Gastrocnemius medialis (tissue), 4 donors: Measurements from ENCODE around the gene NTM. TPM values are rescaled to one million over a fixed set of nuclear protein-coding genes. Genes with fewer than 3 reads are reported as not detected.

ENCODE experiments used
- ATAC-seq, 2 donors: fragments of 150-250 bp; one replicate each; pipeline ENCODE4 v1.9.1; 2016
- DNase-seq, 2 donors: peaks; one replicate each; pipeline ENCODE4 v3.0.0-alpha.2; 2019
- H3K27ac ChIP-seq, 4 donors: fragments of 200-600 bp; sonication (generic); 1 replicate in 1 of 4; 2 replicates in 3 of 4; pipeline ENCODE4 v1.5.1; 2016 to 2018; ENCODE audit warnings: mild to moderate bottlenecking in 2 of 4, moderate library complexity in 1 of 4
- H3K27me3 ChIP-seq, 3 donors: fragments of 200-600 bp; sonication (generic) in 2 of 3; 1 replicate in 1 of 3; 2 replicates in 2 of 3; pipeline versions ENCODE4 v1.5.1 to v1.6.0; 2016 to 2019; ENCODE audit warnings: mild to moderate bottlenecking in 1 of 3, moderate library complexity in 1 of 3
- H3K36me3 ChIP-seq, 2 donors: fragments of 200-600 bp; sonication (generic) in 1 of 2; one replicate each; pipeline ENCODE4 v1.5.1; 2017 to 2018
- H3K4me1 ChIP-seq, 2 donors: fragments of 200-600 bp; sonication (generic) in 1 of 2; one replicate each; pipeline ENCODE4 v1.5.1; 2016 to 2017; ENCODE audit warnings: mild to moderate bottlenecking in 2 of 2
- H3K4me3 ChIP-seq, 4 donors: fragments of 200-600 bp; sonication (generic) in 3 of 4; 1 replicate in 1 of 4; 2 replicates in 3 of 4; pipeline ENCODE4 v1.5.1; 2016 to 2019; ENCODE audit warnings: mild to moderate bottlenecking in 2 of 4
- H3K9me3 ChIP-seq, 3 donors: fragments of 200-600 bp; sonication (generic) in 2 of 3; 1 replicate in 1 of 3; 2 replicates in 2 of 3; pipeline ENCODE4 v1.5.1; 2016 to 2019
- CTCF ChIP-seq, 5 experiments: fragments of 450-650 bp in 3 of 5; fragments of 200-600 bp in 2 of 5; sonication (generic) in 2 of 5; IDR thresholded peaks in 4 of 5; conservative IDR thresholded peaks in 1 of 5; 1 replicate in 4 of 5; 2 replicates in 1 of 5; pipeline ENCODE4 v1.5.1; 2016 to 2019; ENCODE audit warnings: antibody characterized with exemption in 5 of 5, mild to moderate bottlenecking in 3 of 5, moderate library complexity in 3 of 5
- POLR2A ChIP-seq, 2 donors: fragments of 450-650 bp; IDR thresholded peaks; one replicate each; pipeline ENCODE4 v1.6.1; 2017; ENCODE audit warnings: antibody characterized with exemption in 2 of 2, mild to moderate bottlenecking in 2 of 2, moderate library complexity in 2 of 2
- in situ Hi-C, 4 donors: fragments of 200-750 bp; cut with MboI; loops; one replicate each; pipeline versions ENCODE4 v1.15.0 to v1.8.0; 2017; ENCODE audit warnings: low sequenced_read_pairs in 4 of 4
- intact Hi-C: fragments of 100-400 bp; cut with DNase I; formaldehyde crosslinking; loops from one replicate; pipeline ENCODE4 v1.15.1; 2023; ENCODE audit warnings: low total_unique reads
- total RNA-seq, 4 donors: library from RNA; depleted of rRNA; stranded (reverse); fragments of >200 nt; gene quantifications; one replicate each; pipeline versions ENCODE4 v1.1.0 to v1.2.3, GENCODE V29; 2016

NTM gene
- total RNA-seq, 4 donors from 2014 or later, result 0.69 TPM; not detected in 3

- H3K27ac ChIP-seq, result no peak overlapping the region
- in situ Hi-C loops, result no loop called here
These were observed 551.8 kb downstream of the NTM start for GRCh38 chr11:131922220-131922619.

GRCh38 chr11:131923309-131923708, 552.9 kb downstream of the NTM start:
- in situ Hi-C loops, result no loop called here
- no peak for ATAC-seq

More at GRCh38 chr11:131922220-131922619, 551.8 kb downstream of the NTM start:
- no peaks in the 10 kb centered on the region for H3K36me3 ChIP-seq
- no peak for ATAC-seq
- no peaks in the 10 kb centered on the region for H3K9me3 ChIP-seq
- no peak for DNase-seq
- no peaks in the 10 kb centered on the region for H3K4me1 ChIP-seq
- no peak overlapping the region for H3K4me3 ChIP-seq
- no peaks in the 10 kb centered on the region for H3K27me3 ChIP-seq
- no peak for TF ChIP-seq POLR2A (IDR thresholded peaks at IDR 0.05)
- TF ChIP-seq CTCF (IDR thresholded peaks at IDR 0.05 in 4 of 5, conservative IDR thresholded peaks at IDR 0.05 in 1 of 5), result no peak
- intact Hi-C loops, result no loop called here

DNA sequence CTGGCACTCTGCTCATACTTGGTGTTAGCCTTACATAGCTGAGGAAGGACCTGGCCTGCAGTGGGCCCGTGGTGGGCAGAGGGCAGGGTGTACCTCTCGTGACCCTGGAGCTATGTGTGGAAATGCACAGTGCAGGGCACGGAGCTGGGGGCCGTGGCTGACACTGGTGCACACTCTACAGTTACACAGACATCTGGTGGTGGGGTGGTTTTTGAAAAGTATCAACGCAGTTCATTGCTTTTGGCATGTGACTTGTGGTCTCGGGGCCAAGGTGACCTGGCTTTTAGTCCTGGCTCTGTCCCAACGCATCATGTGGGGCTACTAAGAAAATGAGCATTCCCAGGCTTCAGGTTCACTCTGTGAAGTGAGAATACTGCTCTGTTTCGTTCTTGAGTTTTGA, 553.6 kb downstream of the NTM start:
- Histone ChIP-seq H3K36me3 (no peaks in the 10 kb centered on the region), H3K4me3 (no peak overlapping the region), H3K9me3 (no peaks in the 10 kb centered on the region), H3K4me1 (no peaks in the 10 kb centered on the region), H3K27me3 (no peaks in the 10 kb centered on the region), H3K27ac (no peak overlapping the region)
- no peak for TF ChIP-seq POLR2A (IDR thresholded peaks at IDR 0.05)
- no peak for ATAC-seq
- intact Hi-C loops, result no loop called here
- no peak for DNase-seq
- in situ Hi-C loops, result no loop called here

More at GRCh38 chr11:131923309-131923708, 552.9 kb downstream of the NTM start:
- TF ChIP-seq CTCF (IDR thresholded peaks at IDR 0.05 in 4 of 5, conservative IDR thresholded peaks at IDR 0.05 in 1 of 5) (no peak), POLR2A (IDR thresholded peaks at IDR 0.05) (no peak)
- Histone ChIP-seq H3K9me3 (no peaks in the 10 kb centered on the region), H3K4me3 (no peak overlapping the region), H3K27ac (no peak overlapping the region), H3K4me1 (no peaks in the 10 kb centered on the region), H3K27me3 (no peaks in the 10 kb centered on the region), H3K36me3 (no peaks in the 10 kb centered on the region)
- no peak for DNase-seq
- intact Hi-C loops, result no loop called here

DNA sequence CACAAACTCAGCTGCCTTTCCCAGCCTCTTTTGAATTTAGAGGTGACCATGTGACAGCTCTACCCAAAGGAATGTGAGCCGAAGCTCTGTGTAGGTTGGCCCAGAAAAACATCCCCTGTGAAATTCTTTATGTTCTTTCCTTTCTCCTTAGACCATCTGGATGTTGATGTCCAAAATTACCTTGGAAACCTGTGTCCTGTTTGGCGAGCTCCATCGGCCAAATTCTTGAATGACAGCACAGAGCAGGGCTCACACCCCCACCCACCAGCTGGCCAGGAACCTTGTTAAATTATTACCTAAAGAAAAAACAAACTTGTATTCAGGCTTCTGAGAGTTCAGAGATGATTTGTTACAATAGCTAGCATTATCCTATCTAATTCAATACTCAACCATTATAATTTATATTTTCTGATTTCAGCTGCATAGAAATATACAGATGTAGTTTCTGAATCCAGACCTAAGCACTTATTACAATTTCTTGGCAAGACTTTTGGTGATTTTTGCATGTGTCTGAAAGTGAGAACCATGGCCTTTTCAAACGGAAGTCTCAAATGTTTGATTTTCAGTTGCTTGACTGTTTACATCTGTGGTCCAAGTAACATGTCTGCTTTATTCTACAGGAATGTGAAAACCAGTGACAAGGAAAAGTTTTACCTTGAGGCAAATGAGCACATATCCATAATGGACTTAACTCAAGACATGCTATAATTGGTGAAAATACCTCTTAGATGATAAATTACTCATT, 554.2 kb downstream of the NTM start:
- no peaks in the 10 kb centered on the region for H3K27me3 ChIP-seq
- no peaks in the 10 kb centered on the region for H3K4me1 ChIP-seq
- in situ Hi-C loops (no loop called here), intact Hi-C loops (no loop called here)
- no peaks in the 10 kb centered on the region for H3K36me3 ChIP-seq
- H3K9me3 ChIP-seq, result no peaks in the 10 kb centered on the region
- no peak for DNase-seq
- no peak overlapping the region for H3K27ac ChIP-seq
- ATAC-seq, result no peak
- no peak for TF ChIP-seq POLR2A (IDR thresholded peaks at IDR 0.05)
- no peak for TF ChIP-seq CTCF (IDR thresholded peaks at IDR 0.05 in 4 of 5, conservative IDR thresholded peaks at IDR 0.05 in 1 of 5)
- H3K4me3 ChIP-seq, result no peak overlapping the region

DNA sequence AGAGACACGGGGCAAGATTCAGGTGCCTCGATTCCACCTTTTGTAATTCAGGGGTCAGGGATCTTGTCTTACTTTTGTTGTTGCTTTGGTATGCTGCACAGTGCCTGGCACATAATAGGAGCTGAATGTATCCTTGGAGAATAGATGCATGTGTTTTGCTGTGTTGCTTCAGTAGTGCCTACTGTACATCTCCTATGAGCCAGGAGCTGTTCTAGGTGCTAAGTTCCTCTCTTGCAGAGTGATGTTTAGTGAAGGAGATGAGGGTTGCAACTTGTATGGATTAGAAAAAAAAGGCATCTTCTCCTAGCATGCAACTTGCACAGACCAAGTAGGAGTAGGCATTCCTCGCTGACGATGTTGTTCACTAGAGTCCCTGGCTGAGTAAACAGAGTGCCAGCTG, 555.4 kb downstream of the NTM start:
- Histone ChIP-seq H3K4me1 (no peaks in the 10 kb centered on the region), H3K9me3 (no peaks in the 10 kb centered on the region), H3K27me3 (no peaks in the 10 kb centered on the region), H3K27ac (no peak overlapping the region), H3K36me3 (no peaks in the 10 kb centered on the region), H3K4me3 (no peak overlapping the region)
- ATAC-seq (no peak), DNase-seq (no peak)
- intact Hi-C loops (no loop called here), in situ Hi-C loops (no loop called here)
- TF ChIP-seq CTCF (IDR thresholded peaks at IDR 0.05 in 4 of 5, conservative IDR thresholded peaks at IDR 0.05 in 1 of 5) (no peak), POLR2A (IDR thresholded peaks at IDR 0.05) (no peak)
